RWPE2 (cell line): Measurements from ENCODE around the gene ATP9A.
"Not testable (repeated sequence)": the region's sequence is repeated elsewhere in the genome, so short reads cannot be mapped to it uniquely, and the experiment has no call there.

ENCODE experiments used
- ATAC-seq: fragments of 200-7000 bp; cut with Tn5 transposase; 3 replicates; pipeline ENCODE4 v1.9.1; 2021; ENCODE audit warnings: low read depth
- DNase-seq: peaks from one replicate; pipeline ENCODE4 v3.0.0-alpha.2; 2020; ENCODE audit warnings: low spot score
- H3K27ac ChIP-seq: fragments of 450-650 bp; 2 replicates; pipeline ENCODE4 v1.5.1; 2017; ENCODE audit warnings: mild to moderate bottlenecking; ENCODE audit not compliant: poor library complexity, severe bottlenecking
- H3K27me3 ChIP-seq: fragments of 250-450 bp; sonication (Bioruptor Pico); 2 replicates; pipeline ENCODE4 v1.5.1; 2021; ENCODE audit warnings: mild to moderate bottlenecking, moderate library complexity; ENCODE audit not compliant: insufficient read depth, poor library complexity, severe bottlenecking
- H3K36me3 ChIP-seq: fragments of 250-450 bp; sonication (Bioruptor Pico); 2 replicates; pipeline ENCODE4 v1.5.1; 2020; ENCODE audit warnings: low read depth, mild to moderate bottlenecking, moderate library complexity
- H3K4me1 ChIP-seq: fragments of 250-450 bp; sonication (Bioruptor Pico); 2 replicates; pipeline ENCODE4 v1.5.1; 2021; ENCODE audit warnings: mild to moderate bottlenecking, moderate library complexity; ENCODE audit not compliant: insufficient read depth, poor library complexity, severe bottlenecking
- H3K4me3 ChIP-seq: fragments of 250-450 bp; sonication (Bioruptor Pico); 2 replicates; pipeline ENCODE4 v1.5.1; 2021; ENCODE audit warnings: mild to moderate bottlenecking, moderate library complexity; ENCODE audit not compliant: severe bottlenecking
- H3K9me3 ChIP-seq: fragments of 250-450 bp; sonication (Bioruptor Pico); 2 replicates; pipeline ENCODE4 v1.5.1; 2021; ENCODE audit warnings: mild to moderate bottlenecking, moderate library complexity; ENCODE audit not compliant: severe bottlenecking
- CTCF ChIP-seq: fragments of 450-650 bp; IDR thresholded peaks from one replicate; pipeline ENCODE4 v1.5.1; 2017; ENCODE audit warnings: mild to moderate bottlenecking, moderate library complexity; ENCODE audit not compliant: poor library complexity, severe bottlenecking

Gene ATP9A

GRCh38 chr20:51739722-51740249 is 28.4 kb downstream of the ATP9A start:
- Histone ChIP-seq H3K27ac (no peak overlapping the region), H3K36me3 (no peaks in the 10 kb centered on the region)
- no peak for ATAC-seq

GRCh38 chr20:51738877-51739447 is 29.2 kb downstream of the ATP9A start:
- DNase-seq = peak; percentile 84
- H3K27ac ChIP-seq = no peak overlapping the region
- H3K9me3 ChIP-seq = no peaks in the 10 kb centered on the region
- H3K4me3 ChIP-seq = no peak overlapping the region
- peaks cover 15% of the 10 kb centered on the region for H3K4me1 ChIP-seq
- no peak for TF ChIP-seq CTCF
- H3K27me3 ChIP-seq = no peaks in the 10 kb centered on the region
- H3K36me3 ChIP-seq = no peaks in the 10 kb centered on the region
- ATAC-seq = peak; percentile 53; the same call in 2 of the 3 replicates

More at GRCh38 chr20:51739722-51740249, 28.4 kb downstream of the ATP9A start:
- no peak for DNase-seq
- Histone ChIP-seq H3K27me3 (no peaks in the 10 kb centered on the region), H3K9me3 (no peaks in the 10 kb centered on the region), H3K4me3 (no peak overlapping the region), H3K4me1 (peaks cover 23% of the 10 kb centered on the region)
- TF ChIP-seq CTCF = no peak

- not testable (repeated sequence) for H3K4me3 ChIP-seq, ATAC-seq, H3K27ac ChIP-seq, DNase-seq, H3K9me3 ChIP-seq, H3K27me3 ChIP-seq, H3K36me3 ChIP-seq
- H3K4me1 ChIP-seq = peaks cover 15% of the 10 kb centered on the region
Measured at GRCh38 chr20:51738261-51738660, 29.9 kb downstream of the ATP9A start.

- Histone ChIP-seq H3K4me1 (peaks cover 6% of the 10 kb centered on the region), H3K27me3 (no peaks in the 10 kb centered on the region), H3K27ac (no peak overlapping the region), H3K4me3 (no peak overlapping the region), H3K36me3 (no peaks in the 10 kb centered on the region), H3K9me3 (no peaks in the 10 kb centered on the region)
- DNase-seq (no peak), ATAC-seq (no peak)
- TF ChIP-seq CTCF = no peak
Measured at GRCh38 chr20:51736947-51737346, 31.2 kb downstream of the ATP9A start.

GRCh38 chr20:51735728-51736600 is 32.2 kb downstream of the ATP9A start:
- H3K4me3 ChIP-seq = no peak overlapping the region
- no peak for TF ChIP-seq CTCF
- peaks cover 6% of the 10 kb centered on the region for H3K4me1 ChIP-seq
- no peaks in the 10 kb centered on the region for H3K9me3 ChIP-seq
- DNase-seq (no peak), ATAC-seq (no peak)
- no peaks in the 10 kb centered on the region for H3K27me3 ChIP-seq
- no peak overlapping the region for H3K27ac ChIP-seq
- H3K36me3 ChIP-seq = no peaks in the 10 kb centered on the region
